ENCODE measurements around the gene ANKRD44.

DNA sequence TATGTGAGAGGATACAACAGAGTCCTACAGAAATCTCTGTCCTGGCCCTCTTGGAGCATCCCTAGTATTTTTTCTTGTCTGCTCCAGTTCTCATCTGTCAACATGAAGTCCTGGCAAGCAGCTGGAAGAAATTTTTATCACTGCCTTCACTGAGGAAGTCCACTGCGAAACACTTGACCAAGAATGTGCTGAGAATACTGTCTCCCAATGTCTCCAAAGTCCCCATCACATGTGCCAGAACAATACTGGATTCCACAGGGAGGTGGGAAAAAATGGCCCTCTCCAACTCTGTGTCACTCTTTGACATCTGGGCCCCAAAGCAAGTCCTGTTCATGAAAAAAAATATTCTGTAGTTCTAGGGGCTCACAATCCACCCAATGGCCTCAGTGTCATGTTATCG lies 351.3 kb downstream of the ANKRD44 start:
- TF ChIP-seq CTCF (IDR thresholded peaks at IDR 0.05) (no peak), POLR2AphosphoS5 (IDR thresholded peaks at IDR 0.05; ENCODE audit: low read depth, low read length) (no peak), TCF7L2 (IDR thresholded peaks at IDR 0.05; ENCODE audit: low read depth, low read length) (no peak)
- TF ChIP-seq, protein P1, sequence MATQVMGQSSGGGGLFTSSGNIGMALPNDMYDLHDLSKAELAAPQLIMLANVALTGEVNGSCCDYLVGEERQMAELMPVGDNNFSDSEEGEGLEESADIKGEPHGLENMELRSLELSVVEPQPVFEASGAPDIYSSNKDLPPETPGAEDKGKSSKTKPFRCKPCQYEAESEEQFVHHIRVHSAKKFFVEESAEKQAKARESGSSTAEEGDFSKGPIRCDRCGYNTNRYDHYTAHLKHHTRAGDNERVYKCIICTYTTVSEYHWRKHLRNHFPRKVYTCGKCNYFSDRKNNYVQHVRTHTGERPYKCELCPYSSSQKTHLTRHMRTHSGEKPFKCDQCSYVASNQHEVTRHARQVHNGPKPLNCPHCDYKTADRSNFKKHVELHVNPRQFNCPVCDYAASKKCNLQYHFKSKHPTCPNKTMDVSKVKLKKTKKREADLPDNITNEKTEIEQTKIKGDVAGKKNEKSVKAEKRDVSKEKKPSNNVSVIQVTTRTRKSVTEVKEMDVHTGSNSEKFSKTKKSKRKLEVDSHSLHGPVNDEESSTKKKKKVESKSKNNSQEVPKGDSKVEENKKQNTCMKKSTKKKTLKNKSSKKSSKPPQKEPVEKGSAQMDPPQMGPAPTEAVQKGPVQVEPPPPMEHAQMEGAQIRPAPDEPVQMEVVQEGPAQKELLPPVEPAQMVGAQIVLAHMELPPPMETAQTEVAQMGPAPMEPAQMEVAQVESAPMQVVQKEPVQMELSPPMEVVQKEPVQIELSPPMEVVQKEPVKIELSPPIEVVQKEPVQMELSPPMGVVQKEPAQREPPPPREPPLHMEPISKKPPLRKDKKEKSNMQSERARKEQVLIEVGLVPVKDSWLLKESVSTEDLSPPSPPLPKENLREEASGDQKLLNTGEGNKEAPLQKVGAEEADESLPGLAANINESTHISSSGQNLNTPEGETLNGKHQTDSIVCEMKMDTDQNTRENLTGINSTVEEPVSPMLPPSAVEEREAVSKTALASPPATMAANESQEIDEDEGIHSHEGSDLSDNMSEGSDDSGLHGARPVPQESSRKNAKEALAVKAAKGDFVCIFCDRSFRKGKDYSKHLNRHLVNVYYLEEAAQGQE (IDR thresholded peaks at IDR 0.05; ENCODE audit: insufficient read depth in 1 of 2, low read depth in 2 of 2, low read length in 1 of 2) = no peak
